ENCODE measurements around the gene EFCAB13.

Gene EFCAB13

DNA sequence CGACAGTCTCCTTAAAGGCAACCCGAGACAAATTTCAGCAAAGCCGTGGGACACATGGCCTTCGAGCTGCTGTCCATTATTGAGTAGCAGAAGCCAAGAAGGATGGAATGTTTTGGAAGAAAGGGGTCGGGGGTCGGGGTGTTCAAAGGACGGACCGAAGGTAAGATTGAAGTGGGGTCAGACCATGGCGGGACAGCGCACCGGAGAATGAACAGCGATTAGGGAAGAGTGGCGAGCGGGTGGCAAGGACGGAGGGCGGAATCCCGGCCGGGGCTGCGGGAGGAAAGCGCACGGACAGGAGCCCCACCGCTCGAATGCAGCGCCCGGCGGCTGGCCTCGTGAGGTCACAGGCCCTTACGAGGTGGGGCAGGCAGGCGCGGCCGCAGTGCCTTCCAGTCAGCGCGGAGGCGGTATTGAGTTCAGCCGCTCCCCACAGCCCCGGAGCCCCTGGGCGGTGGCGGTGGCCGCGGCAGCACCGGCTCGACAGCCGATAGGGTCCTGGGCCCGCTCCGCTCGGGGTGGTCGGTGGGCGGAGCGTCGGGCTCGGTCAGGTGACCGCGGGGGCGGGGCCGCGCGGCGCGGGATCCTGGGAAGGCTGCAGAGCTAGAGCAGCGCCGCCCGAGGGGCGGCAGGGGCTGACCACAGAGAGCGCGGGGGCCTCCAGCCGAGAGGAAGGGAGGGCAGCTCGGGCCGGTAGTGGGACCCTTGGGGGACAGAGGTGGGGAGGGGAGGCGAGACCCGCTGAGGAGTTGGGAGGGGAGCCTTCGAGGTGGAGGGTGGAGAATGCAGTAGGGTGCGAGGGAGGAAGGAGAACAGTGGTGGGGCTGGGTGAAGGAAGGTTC, at the start of gene EFCAB13:
EFCAB13 (plus strand) TSS at position 574 of the 842 bp plus-strand sequence. CDS start 4,399 bp downstream, outside the sequence.
- H3K79me2 ChIP-seq (ENCODE audit: control insufficient read depth, insufficient read depth, low read length, unreplicated experiment): no peaks in the 10 kb centered on the region
- peaks cover 8% of the 10 kb centered on the region for H3K4me1 ChIP-seq (ENCODE audit: control insufficient read depth, insufficient read depth, low read length, unreplicated experiment)
- H2AFZ ChIP-seq (ENCODE audit: low read length, unreplicated experiment): peak within 1 kb of the TSS; percentile 97
- no peaks in the 10 kb centered on the region for H3K27me3 ChIP-seq (ENCODE audit: insufficient read depth, low read length)
- H3K4me3 ChIP-seq (ENCODE audit: low read depth, low read length): peak within 1 kb of the TSS; percentile 92
- H3K27ac ChIP-seq (ENCODE audit: low read depth, low read length): peak within 1 kb of the TSS; percentile 79
- H3K36me3 ChIP-seq (ENCODE audit: insufficient read depth, low read length): no peaks in the 10 kb centered on the region

- no peaks in the 10 kb centered on the region for H3K36me3 ChIP-seq (ENCODE audit: insufficient read depth, low read length)
- no peaks in the 10 kb centered on the region for H3K79me2 ChIP-seq (ENCODE audit: control insufficient read depth, insufficient read depth, low read length, unreplicated experiment)
- H3K27me3 ChIP-seq (ENCODE audit: insufficient read depth, low read length): no peaks in the 10 kb centered on the region
- peaks cover 47% of the 10 kb centered on the region for H3K4me1 ChIP-seq (ENCODE audit: control insufficient read depth, insufficient read depth, low read length, unreplicated experiment)
- no peak overlapping the region for H2AFZ ChIP-seq (ENCODE audit: low read length, unreplicated experiment)
- no peak overlapping the region for H3K4me3 ChIP-seq (ENCODE audit: low read depth, low read length)
- H3K27ac ChIP-seq (ENCODE audit: low read depth, low read length): no peak overlapping the region
These were observed 49.3 kb upstream of the EFCAB13 start for GRCh38 chr17:47274319-47275069.

- H3K36me3 ChIP-seq (ENCODE audit: insufficient read depth, low read length): no peaks in the 10 kb centered on the region
- peak overlapping the region; percentile 99; the same call in 1 of the 2 replicates for H3K27ac ChIP-seq (ENCODE audit: low read depth, low read length)
- H3K27me3 ChIP-seq (ENCODE audit: insufficient read depth, low read length): no peaks in the 10 kb centered on the region
- H2AFZ ChIP-seq (ENCODE audit: low read length, unreplicated experiment): no peak overlapping the region
- H3K79me2 ChIP-seq (ENCODE audit: control insufficient read depth, insufficient read depth, low read length, unreplicated experiment): no peaks in the 10 kb centered on the region
- peaks cover 56% of the 10 kb centered on the region for H3K4me1 ChIP-seq (ENCODE audit: control insufficient read depth, insufficient read depth, low read length, unreplicated experiment)
- H3K4me3 ChIP-seq (ENCODE audit: low read depth, low read length): no peak overlapping the region
These were observed 48.3 kb upstream of the EFCAB13 start for GRCh38 chr17:47275245-47275984.

DNA sequence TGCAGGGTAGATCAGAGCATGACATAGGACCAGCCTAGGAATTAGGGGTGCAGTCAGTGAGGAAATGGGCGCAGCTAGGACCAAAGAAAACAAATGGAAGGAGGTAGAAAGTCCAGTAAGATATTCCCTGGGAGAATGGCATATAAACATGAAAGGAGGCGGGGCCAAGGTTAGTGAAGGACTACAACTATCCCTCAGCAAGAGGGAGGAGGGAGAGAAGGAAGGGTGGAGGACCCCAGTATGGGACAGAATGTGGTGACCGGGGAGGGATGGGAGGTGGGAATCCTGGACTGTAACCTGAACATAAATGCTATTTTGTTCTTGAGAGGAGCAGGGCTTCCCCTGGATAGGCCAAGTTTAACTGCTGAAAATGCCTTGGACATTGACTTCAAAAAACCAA, 47.3 kb upstream of the EFCAB13 start:
- peaks cover 66% of the 10 kb centered on the region for H3K4me1 ChIP-seq (ENCODE audit: control insufficient read depth, insufficient read depth, low read length, unreplicated experiment)
- H3K27me3 ChIP-seq (ENCODE audit: insufficient read depth, low read length): no peaks in the 10 kb centered on the region
- H3K36me3 ChIP-seq (ENCODE audit: insufficient read depth, low read length): no peaks in the 10 kb centered on the region
- H3K27ac ChIP-seq (ENCODE audit: low read depth, low read length): peak overlapping the region; percentile 99; the same call in 1 of the 2 replicates
- no peak overlapping the region for H2AFZ ChIP-seq (ENCODE audit: low read length, unreplicated experiment)
- no peaks in the 10 kb centered on the region for H3K79me2 ChIP-seq (ENCODE audit: control insufficient read depth, insufficient read depth, low read length, unreplicated experiment)
- no peak overlapping the region for H3K4me3 ChIP-seq (ENCODE audit: low read depth, low read length)

- no peaks in the 10 kb centered on the region for H3K36me3 ChIP-seq (ENCODE audit: insufficient read depth, low read length)
- H3K79me2 ChIP-seq (ENCODE audit: control insufficient read depth, insufficient read depth, low read length, unreplicated experiment): no peaks in the 10 kb centered on the region
- peaks cover 68% of the 10 kb centered on the region for H3K4me1 ChIP-seq (ENCODE audit: control insufficient read depth, insufficient read depth, low read length, unreplicated experiment)
- H3K4me3 ChIP-seq (ENCODE audit: low read depth, low read length): no peak overlapping the region
- no peaks in the 10 kb centered on the region for H3K27me3 ChIP-seq (ENCODE audit: insufficient read depth, low read length)
- no peak overlapping the region for H2AFZ ChIP-seq (ENCODE audit: low read length, unreplicated experiment)
- H3K27ac ChIP-seq (ENCODE audit: low read depth, low read length): peak overlapping the region; percentile 99
These were observed 46.9 kb upstream of the EFCAB13 start for GRCh38 chr17:47276868-47277267.

DNA sequence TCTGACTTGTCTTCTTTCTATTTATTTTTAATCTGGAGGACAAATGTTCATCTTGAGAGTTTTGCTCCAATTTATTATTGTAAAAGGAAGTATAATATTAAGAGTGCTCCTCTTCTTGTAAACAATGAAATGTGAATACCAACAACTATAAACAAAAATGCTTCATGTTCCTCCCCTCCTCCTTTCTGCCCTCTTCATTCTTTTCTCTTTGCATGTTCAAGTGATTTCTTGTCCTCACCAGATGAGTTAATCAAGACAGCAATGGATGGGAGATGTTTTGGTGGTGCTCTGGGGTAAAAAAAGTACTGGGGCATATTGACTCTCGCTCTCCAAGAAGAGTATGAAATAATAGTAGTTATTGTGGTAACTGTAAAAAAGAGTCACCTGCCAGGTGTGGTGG, 45.8 kb upstream of the EFCAB13 start:
- no peak overlapping the region for H3K4me3 ChIP-seq (ENCODE audit: low read depth, low read length)
- peak overlapping the region; percentile 99 for H3K27ac ChIP-seq (ENCODE audit: low read depth, low read length)
- no peaks in the 10 kb centered on the region for H3K36me3 ChIP-seq (ENCODE audit: insufficient read depth, low read length)
- no peaks in the 10 kb centered on the region for H3K27me3 ChIP-seq (ENCODE audit: insufficient read depth, low read length)
- H3K4me1 ChIP-seq (ENCODE audit: control insufficient read depth, insufficient read depth, low read length, unreplicated experiment): peaks cover 68% of the 10 kb centered on the region
- no peaks in the 10 kb centered on the region for H3K79me2 ChIP-seq (ENCODE audit: control insufficient read depth, insufficient read depth, low read length, unreplicated experiment)
- no peak overlapping the region for H2AFZ ChIP-seq (ENCODE audit: low read length, unreplicated experiment)

DNA sequence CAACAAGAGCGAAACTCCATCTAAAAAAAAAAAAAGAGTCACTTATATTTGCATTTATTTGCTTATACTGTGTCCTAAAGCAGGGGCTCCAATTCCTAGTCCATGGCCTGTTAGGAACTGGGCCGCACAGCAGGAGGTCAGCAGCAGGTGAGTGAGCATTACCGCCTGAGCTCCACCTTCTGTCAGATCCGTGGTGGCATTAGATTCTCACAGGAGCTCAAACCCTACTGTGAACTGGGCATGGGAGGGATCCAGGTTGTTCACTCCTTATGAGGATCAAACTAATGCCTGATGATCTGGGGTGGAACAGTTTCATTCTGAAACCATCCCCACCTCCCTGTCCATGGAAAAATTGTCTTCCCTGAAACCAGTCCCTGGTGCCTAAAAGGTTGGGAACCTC, 45.2 kb upstream of the EFCAB13 start:
- no peak overlapping the region for H2AFZ ChIP-seq (ENCODE audit: low read length, unreplicated experiment)
- no peaks in the 10 kb centered on the region for H3K27me3 ChIP-seq (ENCODE audit: insufficient read depth, low read length)
- H3K27ac ChIP-seq (ENCODE audit: low read depth, low read length): peak overlapping the region; percentile 99
- H3K4me3 ChIP-seq (ENCODE audit: low read depth, low read length): peak overlapping the region; percentile 28
- peaks cover 71% of the 10 kb centered on the region for H3K4me1 ChIP-seq (ENCODE audit: control insufficient read depth, insufficient read depth, low read length, unreplicated experiment)
- no peaks in the 10 kb centered on the region for H3K79me2 ChIP-seq (ENCODE audit: control insufficient read depth, insufficient read depth, low read length, unreplicated experiment)
- H3K36me3 ChIP-seq (ENCODE audit: insufficient read depth, low read length): no peaks in the 10 kb centered on the region

DNA sequence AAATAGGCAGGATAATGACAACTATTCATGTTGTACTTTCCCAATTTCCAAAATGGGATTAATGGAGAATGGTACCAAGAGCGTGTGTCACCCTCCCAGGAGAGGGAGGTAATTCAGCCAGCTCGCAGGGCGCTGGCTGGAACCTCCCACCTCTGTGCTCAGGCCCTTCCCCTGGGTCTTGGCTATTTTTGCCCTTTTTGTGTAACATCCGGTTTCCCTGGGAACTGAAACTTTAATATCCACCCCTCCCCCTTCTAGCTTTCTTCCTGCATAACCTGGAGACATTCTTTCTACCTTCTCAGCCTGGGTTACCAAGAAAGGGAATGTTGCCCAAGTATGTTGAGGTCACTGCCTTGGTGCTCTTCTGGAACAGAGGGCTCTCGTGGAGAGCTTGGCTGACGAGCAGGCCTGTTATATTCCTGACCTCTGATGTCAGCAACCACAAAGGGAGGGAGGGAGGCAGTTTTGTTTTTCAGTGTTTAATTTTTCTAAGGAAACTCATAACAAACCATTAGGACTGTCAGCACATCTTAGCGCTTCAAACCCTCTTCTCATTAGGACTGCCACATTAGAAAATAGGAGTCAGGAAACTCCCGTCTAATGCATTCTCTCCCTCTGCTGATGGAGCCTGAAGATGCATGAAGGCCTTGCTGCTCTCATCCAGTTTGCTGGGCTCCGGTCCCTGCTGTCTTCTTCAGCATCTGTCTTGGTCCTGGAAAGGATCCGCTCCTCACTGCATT, 44.5 kb upstream of the EFCAB13 start:
- Histone ChIP-seq H3K4me1 (ENCODE audit: control insufficient read depth, insufficient read depth, low read length, unreplicated experiment) (peaks cover 78% of the 10 kb centered on the region), H3K79me2 (ENCODE audit: control insufficient read depth, insufficient read depth, low read length, unreplicated experiment) (no peaks in the 10 kb centered on the region), H3K27me3 (ENCODE audit: insufficient read depth, low read length) (no peaks in the 10 kb centered on the region), H3K36me3 (ENCODE audit: insufficient read depth, low read length) (no peaks in the 10 kb centered on the region), H3K4me3 (ENCODE audit: low read depth, low read length) (peak overlapping the region; percentile 36), H2AFZ (ENCODE audit: low read length, unreplicated experiment) (peak overlapping the region; percentile 29), H3K27ac (ENCODE audit: low read depth, low read length) (peak overlapping the region; percentile 99)

DNA sequence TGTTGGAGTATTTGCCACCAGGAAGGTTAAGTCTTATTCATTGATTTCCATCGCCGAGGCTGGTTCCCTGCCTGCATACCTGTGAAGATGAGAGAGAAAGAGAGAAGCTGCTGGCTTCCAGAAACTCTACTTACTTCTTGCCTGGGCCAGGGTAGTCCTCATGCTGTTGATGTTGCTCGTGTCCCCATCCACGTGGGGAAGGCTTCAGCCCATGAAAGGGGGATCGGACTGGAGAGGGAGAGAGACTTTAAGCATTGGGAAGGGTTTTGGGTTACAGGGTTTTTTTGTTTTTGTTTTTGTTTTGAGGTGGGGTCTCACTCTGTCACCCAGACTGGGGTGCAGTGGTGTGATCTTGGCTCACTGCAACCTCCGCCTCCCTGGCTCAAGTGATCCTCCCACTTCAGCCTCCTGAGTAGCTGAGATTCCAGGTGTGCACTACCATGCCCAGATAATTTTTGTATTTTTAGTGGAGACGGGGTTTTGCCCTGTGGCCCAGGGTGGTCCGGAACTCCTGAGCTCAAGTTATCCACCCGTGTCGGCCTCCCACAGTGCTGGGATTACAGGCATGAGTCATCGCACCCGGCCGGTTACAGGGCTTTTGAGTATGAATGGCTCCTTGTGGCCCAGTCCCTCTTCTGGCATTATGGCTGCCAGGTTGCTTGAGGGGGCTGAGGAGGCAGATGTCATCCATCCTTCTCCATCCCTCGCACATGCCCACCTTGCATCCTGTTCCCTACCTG, 43.5 kb upstream of the EFCAB13 start:
- Histone ChIP-seq H3K4me1 (ENCODE audit: control insufficient read depth, insufficient read depth, low read length, unreplicated experiment) (peaks cover 72% of the 10 kb centered on the region), H3K36me3 (ENCODE audit: insufficient read depth, low read length) (no peaks in the 10 kb centered on the region), H3K27ac (ENCODE audit: low read depth, low read length) (peak overlapping the region; percentile 99), H2AFZ (ENCODE audit: low read length, unreplicated experiment) (no peak overlapping the region), H3K79me2 (ENCODE audit: control insufficient read depth, insufficient read depth, low read length, unreplicated experiment) (no peaks in the 10 kb centered on the region), H3K27me3 (ENCODE audit: insufficient read depth, low read length) (no peaks in the 10 kb centered on the region), H3K4me3 (ENCODE audit: low read depth, low read length) (no peak overlapping the region)

Data from ACC112 (cell line).